HG03159 (cell line): ENCODE data around the gene METTL25.

Source experiments
- ATAC-seq: cut with Tn5 transposase; IDR thresholded peaks from one replicate; pipeline ENCODE4 v1.9.1; 2021; ENCODE audit warnings: mild to moderate bottlenecking, moderate library complexity; ENCODE audit not compliant: unreplicated experiment

METTL25 gene

DNA sequence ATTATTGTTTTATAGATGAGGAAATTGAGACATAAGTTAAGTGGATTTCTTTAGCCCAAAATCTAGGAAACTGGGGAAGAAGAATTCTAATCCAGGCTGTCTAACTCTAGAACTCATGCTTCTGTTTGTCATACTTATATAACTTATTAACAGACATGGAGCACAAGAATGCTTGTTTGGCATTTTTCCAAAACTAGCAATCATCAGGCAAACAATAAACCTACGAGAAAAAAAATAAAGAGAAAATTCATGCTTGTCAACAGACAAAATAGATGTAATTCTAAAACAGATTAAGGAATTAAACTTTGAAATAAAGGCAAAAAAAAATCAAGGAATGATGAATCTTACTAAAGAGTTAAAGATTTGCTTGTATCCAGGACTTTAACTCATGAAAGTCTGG lies 103.1 kb downstream of the METTL25 start:
- no peak for ATAC-seq

DNA sequence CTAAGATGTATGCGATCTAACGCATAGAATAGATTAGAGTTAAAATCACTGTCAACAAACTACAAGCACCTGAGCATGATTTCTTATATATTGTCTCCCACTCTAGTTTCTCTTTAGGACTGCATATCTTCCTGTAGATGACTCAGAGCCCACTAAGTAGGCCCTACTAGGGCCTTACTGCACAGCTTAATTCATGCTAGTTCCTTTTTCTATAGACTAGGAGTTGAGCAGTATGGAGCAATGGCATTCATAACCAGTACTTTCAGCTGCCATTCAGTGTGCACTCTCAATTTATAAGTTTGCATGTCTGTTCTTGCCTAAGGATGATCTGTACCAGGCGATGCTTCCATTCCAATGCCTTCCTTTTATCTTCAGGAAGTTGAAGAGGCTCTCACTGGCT lies 103.5 kb downstream of the METTL25 start:
- peak; percentile 49 for ATAC-seq

- no peak for ATAC-seq
Measured at GRCh38 chr12:82468563-82468962, 110.2 kb downstream of the METTL25 start.

- ATAC-seq, result no peak
Measured at GRCh38 chr12:82470906-82471512, 112.7 kb downstream of the METTL25 start.

GRCh38 chr12:82473111-82473754 lies 114.9 kb downstream of the METTL25 start:
- ATAC-seq, result no peak

DNA sequence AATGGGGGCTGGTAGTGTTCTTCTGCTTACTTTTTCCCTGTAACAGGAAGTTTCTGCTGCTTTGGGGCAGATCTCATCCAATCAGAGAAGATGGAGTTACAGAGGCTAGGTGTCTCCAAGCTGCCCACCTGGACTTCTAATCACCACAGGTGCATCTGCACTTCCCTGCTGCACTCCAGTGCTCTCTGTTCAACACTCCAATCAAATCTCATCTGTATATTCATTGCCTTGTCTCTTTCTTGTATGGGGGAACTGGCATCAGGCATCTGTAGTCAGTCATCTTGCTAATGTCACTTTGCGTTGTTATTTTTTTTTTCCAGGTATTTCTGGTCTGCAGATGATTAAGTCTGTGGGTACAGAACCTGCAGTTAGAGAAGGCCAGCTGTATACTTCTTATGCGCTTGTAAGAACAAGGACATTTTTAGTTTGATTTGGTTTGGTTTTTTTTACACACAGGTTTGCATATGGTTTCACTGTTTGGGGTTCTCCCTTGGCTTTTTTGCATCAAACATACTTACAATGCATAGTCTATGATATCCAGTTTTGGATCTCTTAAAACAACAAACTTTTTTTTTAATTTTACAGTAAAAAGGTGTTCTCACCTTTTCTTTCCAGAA lies 116.0 kb downstream of the METTL25 start:
- ATAC-seq, result peak; percentile 64

DNA sequence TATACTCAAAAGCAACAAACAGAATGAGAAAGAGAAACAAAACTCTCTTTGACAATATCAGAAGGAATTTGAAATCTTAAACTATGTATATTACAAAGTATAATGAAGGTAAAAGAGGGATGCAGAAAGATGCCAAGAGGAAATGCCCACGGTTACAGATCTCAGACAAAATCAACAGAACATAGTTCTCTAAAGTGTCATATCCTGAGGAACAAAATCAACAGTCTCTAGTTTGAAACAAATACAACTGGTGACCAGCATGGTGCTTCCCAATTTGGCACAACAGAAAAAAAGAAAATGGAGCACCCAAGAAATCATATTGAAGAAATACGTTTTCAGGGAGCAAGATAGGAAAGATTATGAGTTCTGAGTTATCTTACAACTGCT lies 116.5 kb downstream of the METTL25 start:
- ATAC-seq, result peak; percentile 8

- no peak for ATAC-seq
Measured at GRCh38 chr12:82475211-82475610, 116.9 kb downstream of the METTL25 start.

DNA sequence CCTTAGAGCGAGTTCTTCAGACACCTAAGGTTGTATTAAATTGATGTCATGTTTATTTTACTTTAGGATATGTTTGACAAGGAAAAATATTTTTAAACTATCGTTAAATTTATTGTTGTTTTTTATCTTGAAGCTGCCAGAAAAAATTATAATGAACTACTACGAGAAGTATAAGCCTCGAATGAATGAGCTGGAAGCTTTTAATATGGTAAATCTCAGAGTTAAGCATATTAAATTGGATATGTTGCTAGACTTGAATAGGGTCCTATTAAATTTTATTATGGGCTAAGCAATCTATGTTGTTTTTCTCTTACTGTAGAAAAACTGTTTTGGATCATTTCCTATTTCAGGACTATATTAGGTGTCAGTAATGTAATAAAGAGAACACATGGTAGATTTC lies 118.2 kb downstream of the METTL25 start:
- no peak for ATAC-seq

DNA sequence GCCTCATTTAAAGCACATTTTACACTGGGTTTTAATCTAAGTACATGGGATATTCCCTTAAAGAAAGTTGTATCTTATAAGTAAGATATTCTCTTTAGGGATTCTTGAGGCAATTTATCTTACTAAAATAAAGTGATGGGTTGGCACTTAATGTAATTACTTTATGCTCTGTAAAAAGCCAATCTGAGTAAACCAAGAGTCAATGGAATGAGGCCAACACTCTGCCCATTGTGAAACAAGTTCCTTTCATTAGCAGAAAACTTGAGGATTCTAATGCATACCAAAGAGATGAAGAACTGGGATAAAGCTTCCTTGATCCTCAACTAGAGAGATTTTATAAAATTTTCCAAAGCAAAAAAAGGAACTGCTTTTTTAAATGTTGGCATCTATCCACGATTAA lies 121.2 kb downstream of the METTL25 start:
- ATAC-seq, result no peak

DNA sequence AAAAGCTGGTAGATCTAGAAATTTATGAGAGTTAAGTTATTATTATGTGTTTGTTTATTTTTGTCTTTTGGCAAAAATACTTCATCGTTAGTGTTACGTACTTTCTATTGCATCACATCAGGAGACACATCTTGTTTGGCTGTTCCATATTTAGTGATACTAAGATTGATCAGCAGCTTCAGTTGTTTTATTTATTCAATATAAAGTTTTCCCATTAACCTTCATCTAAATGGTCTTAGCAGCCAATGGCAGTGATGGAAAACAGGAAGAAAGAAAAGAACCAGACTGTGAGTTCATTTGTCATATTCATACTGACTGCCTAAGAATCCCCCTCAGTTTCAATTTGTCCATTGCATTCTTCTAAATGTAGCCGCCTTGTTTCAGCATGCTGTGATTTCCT lies 122.3 kb downstream of the METTL25 start:
- ATAC-seq, result no peak

GRCh38 chr12:82481954-82482353 lies 123.6 kb downstream of the METTL25 start:
- ATAC-seq, result no peak

DNA sequence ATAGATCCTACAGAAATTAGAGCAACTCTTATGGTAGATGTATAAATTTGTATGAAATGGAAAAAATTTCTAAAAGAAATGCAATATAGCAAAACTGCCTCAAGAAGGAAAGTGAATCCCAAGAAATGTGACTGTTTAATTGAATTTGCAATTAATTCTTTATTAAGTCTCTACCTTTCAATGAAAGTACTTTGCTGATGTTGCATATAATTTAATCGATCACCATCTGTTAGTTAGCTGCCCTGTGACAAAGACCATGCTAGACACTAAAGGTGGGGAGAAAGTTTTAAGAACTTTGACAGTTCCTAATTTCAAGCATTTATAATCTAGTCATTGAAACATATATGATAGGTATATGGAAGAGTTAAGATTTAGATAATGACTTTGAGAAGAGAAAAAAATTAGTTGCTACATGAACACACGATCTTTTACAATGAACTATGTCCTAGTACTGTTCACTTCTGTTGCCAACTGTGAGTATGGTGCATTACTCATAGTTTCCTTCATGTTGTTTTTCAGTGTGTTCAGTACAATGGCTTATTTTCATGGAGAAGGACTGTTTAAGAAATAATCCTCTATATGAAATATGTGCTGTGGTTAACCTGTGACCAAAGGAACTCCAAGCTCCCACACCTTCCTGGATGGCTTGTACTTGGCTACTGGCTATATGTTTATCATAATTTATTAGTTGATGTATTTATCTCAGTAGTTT lies 128.4 kb downstream of the METTL25 start:
- ATAC-seq, result no peak

GRCh38 chr12:82504409-82504808 lies 146.1 kb downstream of the METTL25 start:
- no peak for ATAC-seq

GRCh38 chr12:82505150-82505549 lies 146.8 kb downstream of the METTL25 start:
- ATAC-seq, result no peak

DNA sequence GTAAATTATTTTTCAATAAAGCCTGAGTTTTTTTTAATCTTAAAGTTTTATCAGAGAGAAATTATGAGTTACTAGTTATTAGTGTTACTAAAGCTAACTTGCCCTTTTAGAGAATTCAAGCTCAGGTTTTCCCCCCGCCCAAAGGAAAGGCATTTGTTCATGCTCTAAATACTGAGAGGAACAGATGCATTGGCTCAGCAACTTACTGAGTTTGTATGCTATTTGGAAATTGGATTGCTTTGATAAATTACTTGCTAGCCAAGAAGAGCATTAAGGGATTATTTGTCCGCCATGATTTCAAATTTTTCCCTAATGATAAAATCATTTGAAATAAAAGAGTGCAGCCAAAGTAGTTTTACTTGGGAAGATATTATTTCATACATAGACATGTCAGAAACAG lies 149.4 kb downstream of the METTL25 start:
- ATAC-seq, result no peak

DNA sequence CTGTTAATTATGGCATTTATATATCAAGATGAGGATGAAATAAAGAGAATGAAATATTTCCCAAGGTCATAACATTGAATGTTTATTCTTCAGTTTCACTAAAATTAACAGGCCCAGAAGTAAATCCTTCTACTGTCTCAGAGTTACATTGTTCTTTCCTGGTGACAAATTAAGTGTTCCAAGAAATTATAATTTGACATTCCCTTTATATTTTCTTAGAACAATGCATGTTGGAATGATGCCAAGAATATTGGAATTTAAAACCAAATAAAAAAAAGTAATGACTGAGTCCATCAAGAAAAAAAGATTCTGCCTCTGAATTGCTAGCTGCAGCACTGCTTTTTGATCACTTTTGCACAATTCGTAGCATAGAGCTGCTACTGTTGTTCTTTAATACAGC lies 152.1 kb downstream of the METTL25 start:
- ATAC-seq, result no peak

GRCh38 chr12:82514880-82515279 lies 156.6 kb downstream of the METTL25 start:
- no peak for ATAC-seq

DNA sequence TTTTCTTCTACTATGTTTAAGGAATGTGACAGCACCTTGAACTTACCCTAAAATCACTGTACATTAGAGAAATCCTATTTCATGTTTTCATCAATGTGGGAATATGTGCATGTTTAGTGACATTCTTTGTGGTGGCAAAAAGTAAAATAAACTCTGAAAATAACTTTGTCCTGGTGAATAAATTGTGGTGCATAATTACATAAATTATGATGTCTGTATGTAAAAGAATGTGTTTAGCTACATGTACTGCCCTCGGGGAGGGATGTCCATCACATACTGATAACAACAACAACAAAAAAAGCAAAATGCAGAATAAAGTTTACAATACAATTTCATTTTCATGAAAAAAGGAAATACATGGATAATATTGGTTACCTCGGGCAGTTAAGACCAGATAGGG lies 157.3 kb downstream of the METTL25 start:
- ATAC-seq, result no peak

DNA sequence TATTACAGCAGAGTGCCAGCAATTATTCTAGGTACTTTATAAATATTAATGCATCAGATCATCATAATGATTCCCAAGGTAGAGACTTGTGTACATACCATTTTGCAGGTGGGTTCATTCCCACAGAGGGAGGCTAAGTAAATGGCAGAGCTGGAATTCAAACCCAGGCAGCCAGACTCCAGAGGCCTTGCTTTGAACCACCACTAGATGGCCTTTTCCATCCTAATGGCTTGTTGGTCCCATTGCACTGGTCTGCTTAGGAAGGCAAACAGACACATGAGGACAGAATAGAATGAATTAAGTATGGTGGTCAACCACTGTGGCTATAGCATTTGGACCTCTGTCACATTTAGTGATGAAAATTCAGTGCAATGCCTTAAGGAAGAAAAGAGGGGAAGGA lies 158.7 kb downstream of the METTL25 start:
- peak; percentile 82 for ATAC-seq

GRCh38 chr12:82517808-82518207 lies 159.5 kb downstream of the METTL25 start:
- no peak for ATAC-seq

- ATAC-seq, result no peak
Measured at GRCh38 chr12:82519510-82519909, 161.2 kb downstream of the METTL25 start.
